CD4-positive, alpha-beta T cell treated with Interleukin-4 for 1 hour (primary cell): ENCODE results near the gene AKR7A2.
"Not testable (repeated sequence)": the region's sequence is repeated elsewhere in the genome, so short reads cannot be mapped to it uniquely, and the experiment has no call there.

Experiments used
- DNase-seq, 2 donors: peaks; one replicate each; pipeline ENCODE4 v3.0.0-alpha.2; 2020 to 2022

AKR7A2 gene

GRCh38 chr1:19324665-19324990 is 12.7 kb upstream of the AKR7A2 start:
- DNase-seq, result no peak

GRCh38 chr1:19323987-19324664 is 12.2 kb upstream of the AKR7A2 start:
- DNase-seq, result no peak

- no peak for DNase-seq
These were observed 10.5 kb upstream of the AKR7A2 start for GRCh38 chr1:19322481-19322880.

- no peak for DNase-seq
These were observed 9.1 kb upstream of the AKR7A2 start for GRCh38 chr1:19321071-19321470.

GRCh38 chr1:19319196-19319595 is 7.3 kb upstream of the AKR7A2 start:
- DNase-seq, result no peak

- no peak for DNase-seq
These were observed 5.4 kb upstream of the AKR7A2 start for GRCh38 chr1:19317126-19317910.

GRCh38 chr1:19315378-19316198 is 3.6 kb upstream of the AKR7A2 start:
- peak in 1 of 2 donors; percentile 50 for DNase-seq

GRCh38 chr1:19313961-19314882 is 2.3 kb upstream of the AKR7A2 start:
- DNase-seq, result no peak

- no peak for DNase-seq
These were observed 1.7 kb upstream of the AKR7A2 start for GRCh38 chr1:19313636-19313959.

- peak; percentile 16 to 20 for DNase-seq
These were observed 1.1 kb upstream of the AKR7A2 start for GRCh38 chr1:19312782-19313635.

- DNase-seq, result peak in 1 of 2 donors; percentile 14
These were observed 427 bp downstream of the AKR7A2 start for GRCh38 chr1:19311503-19311930.

- no peak for DNase-seq
These were observed 1.0 kb downstream of the AKR7A2 start for GRCh38 chr1:19310720-19311502.

- no peak for DNase-seq
These were observed 1.9 kb downstream of the AKR7A2 start for GRCh38 chr1:19310061-19310460.

- no peak for DNase-seq
These were observed 2.7 kb downstream of the AKR7A2 start for GRCh38 chr1:19309123-19309813.

- no peak for DNase-seq
These were observed 3.4 kb downstream of the AKR7A2 start for GRCh38 chr1:19308509-19308907.

- no peak for DNase-seq
These were observed 4.0 kb downstream of the AKR7A2 start for GRCh38 chr1:19307794-19308508.

- no peak for DNase-seq
These were observed 5.0 kb downstream of the AKR7A2 start for GRCh38 chr1:19306941-19307340.

- DNase-seq, result no peak
These were observed 6.1 kb downstream of the AKR7A2 start for GRCh38 chr1:19305880-19306279.

GRCh38 chr1:19304081-19304480 is 7.9 kb downstream of the AKR7A2 start:
- not testable (repeated sequence) for DNase-seq

- no peak for DNase-seq
These were observed 11.7 kb downstream of the AKR7A2 start for GRCh38 chr1:19300211-19300610.
